NCI-H1436 treated with DMSO at 0.1 percent for 48 hours (cell line): Measurements from ENCODE around the gene MRPL33.
"Not testable (repeated sequence)": the region's sequence is repeated elsewhere in the genome, so short reads cannot be mapped to it uniquely, and the experiment has no call there.

Experiments used
- DNase-seq: peaks from one replicate; lab custom pipeline; 2025; lab: John Stamatoyannopoulos, UW

Gene MRPL33

DNA sequence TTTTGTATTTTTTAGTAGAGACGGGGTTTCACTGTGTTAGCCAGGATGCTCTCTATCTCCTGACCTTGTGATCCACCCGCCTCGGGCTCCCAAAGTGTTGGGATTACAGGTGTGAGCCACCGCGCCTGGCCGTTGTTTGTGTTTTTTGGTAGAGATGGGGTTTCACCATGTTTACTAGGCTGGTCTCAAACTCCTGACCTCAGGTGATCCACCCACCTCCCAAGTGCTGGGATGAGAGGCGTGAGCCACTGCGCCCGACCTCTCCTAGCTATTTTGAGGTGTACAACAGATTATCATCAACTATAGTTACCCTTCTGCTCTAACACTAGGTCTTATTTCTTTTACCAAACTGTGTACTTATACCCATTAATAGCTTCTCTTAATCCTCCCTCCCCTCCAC, 28.9 kb upstream of the MRPL33 start:
- DNase-seq: no peak

GRCh38 chr2:27745494-27745893, 26.0 kb upstream of the MRPL33 start:
- not testable (repeated sequence) for DNase-seq

DNA sequence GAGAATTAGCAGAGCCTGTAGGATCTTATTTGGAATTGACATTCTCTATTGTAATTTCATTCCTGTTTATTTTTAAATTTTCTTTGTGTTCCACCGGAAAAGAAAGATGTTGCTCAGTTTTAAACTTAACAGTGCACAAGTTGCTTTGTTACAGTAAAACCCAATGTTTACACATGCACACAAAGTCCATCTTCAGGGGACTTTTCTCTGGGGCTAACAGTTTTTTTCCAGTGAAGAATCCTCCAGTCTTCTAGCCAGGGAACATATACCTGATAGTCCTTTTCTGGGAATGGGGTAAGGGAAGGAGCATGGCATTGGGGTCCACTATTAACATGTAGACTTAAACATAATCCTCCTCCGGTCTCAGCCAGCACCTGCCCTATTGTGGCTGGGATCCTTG, 25.2 kb upstream of the MRPL33 start:
- no peak for DNase-seq

DNA sequence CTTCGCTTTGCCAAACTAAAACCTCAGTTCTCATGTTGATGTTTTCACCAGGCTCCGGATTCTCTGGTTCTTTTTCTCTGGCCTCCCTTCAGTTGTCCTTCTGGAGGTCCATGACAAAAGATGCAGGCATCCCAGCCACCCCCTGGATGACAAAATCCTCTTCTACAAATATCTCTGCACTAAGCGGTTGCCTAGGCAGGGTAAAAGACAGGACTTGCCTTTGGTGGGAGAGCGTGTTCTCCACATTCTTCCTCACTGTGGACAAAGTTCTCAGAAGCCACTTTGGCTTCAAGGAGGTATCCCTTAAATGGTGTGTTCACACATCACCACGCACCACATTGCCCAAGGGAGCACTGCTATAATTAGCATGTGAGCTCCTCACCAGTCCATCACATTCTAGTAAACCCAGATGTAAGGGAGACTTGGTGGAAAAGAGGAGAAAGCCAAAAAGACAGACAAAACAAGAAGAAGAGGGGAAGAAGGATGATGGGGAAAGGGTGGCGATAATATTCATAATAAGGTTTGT, 23.6 kb upstream of the MRPL33 start:
- no peak for DNase-seq

DNA sequence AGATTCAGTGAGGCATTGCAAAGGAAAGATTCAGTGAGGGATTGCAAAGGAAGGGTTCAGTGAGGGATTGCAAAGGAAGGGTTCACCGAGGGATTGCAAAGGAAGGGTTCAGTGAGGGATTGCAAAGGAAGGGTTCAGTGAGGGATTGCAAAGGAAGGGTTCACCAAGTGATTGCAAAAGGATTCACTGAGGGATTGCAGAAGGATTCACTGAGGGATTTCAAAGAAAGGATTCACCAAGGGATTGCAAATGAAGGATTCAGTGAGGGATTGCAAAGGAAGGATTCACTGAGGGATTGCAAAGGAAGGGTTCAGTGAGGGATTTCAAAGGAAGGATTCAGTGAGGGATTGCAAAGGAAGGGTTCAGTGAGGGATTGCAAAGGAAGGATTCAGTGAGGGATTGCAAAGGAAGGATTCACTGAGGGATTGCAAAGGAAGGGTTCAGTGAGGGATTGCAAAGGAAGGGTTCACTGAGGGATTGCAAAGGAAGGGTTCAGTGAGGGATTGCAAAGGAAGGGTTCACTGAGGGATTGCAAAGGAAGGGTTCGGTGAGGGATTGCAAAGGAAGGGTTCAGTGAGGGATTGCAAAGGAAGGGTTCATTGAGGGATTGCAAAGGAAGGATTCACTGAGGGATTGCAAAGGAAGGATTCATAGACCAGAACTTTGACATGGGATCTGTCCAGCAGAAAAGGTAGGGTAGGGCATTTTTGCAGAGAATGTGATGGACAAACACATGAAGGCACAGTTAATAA, 22.5 kb upstream of the MRPL33 start:
- not testable (repeated sequence) for DNase-seq

- no peak for DNase-seq
Observed at GRCh38 chr2:27751377-27751776, 20.1 kb upstream of the MRPL33 start.

DNA sequence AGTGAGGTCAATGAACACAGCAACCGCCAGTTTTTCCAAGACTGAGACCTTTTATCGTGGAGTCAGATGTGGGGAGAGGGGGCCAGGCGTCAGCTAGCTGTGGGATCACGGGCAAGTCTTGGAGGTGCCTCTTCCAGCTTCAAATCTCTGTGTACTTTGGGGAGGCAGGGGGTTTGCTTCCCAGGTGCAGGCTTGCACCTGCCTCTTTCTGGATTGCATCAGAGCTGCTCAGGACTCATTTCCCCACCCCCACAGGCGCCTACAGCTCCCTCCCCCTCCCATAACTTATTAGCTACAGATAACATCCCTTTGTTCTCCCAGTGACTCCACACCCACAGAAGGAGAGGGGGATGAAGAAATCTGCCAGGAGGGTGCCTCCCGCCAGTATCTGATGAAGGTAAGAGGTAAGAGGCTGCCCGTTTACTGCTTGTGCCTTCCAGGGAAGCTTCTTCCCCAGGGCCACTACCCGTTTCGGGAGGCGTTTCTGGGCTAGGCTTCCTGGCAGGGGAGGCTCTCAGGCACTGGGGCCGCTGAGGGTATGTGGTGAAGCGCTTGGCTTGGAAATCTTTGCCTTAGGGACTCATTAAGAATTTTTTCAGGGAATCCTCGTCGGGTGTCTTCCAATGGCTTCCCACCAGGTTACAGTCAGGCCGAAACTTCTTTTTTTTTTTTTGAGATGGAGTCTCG, 18.8 kb upstream of the MRPL33 start:
- DNase-seq: peak; percentile 12

DNA sequence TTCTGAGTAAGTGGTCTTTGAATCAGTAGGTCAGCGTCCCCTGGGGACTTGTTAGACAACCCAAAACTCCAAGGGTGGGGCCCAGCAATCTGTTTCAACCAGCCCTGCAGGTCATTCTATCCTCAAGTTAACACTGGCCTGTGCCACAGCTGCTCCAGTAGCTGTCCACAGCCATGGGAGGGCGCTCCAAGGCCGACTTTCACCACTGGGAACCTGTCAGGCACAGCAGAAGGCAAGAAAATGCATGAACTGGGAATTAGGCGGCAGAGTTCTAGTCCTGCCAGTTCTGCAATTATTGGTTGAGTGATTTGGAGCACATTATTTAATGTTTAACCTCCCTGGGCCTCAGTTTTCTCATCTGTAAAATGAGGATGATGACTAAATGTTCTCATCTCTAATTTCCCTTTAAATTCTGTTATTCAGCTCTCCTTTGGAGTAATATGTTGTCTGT, 17.4 kb upstream of the MRPL33 start:
- DNase-seq: peak; percentile 4

DNA sequence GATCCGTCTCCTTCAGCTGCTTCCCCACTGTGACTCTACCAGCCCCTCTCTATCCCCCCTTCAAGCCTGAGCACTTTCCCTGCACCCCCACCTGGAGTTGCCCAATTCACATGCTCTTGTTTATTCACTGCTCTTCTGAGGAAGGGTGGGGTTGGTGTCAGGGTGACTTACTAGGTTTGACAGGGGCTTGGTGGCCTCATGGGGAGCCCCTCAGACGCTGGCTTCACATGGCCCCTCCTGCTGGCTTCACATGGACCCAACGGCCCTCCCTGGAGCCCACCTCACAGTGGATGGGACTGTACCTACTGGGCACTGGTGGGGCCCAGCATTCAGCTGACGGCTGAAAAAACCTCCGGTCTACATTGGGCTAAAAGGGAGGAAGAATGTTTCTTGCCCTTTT, 16.7 kb upstream of the MRPL33 start:
- no peak for DNase-seq

DNA sequence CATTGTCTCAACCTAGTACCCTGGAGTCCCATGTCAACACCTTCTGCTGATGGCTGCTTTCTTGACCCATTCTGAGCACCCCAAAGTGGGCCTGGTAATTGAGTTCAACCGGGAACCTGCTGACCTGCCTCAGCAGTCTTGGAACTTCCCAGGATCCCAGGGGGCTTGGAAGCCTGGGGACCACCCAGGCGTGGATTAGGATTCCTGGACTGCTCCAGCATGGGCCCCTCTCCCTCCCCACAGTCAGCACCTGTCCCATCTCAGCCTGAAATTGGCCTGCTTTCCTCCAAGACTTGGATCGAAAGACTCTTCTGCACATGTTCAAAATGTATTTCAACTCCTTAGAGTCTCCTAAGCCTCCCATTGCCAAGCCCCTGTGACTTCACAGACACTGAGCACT, 15.4 kb upstream of the MRPL33 start:
- DNase-seq: no peak

DNA sequence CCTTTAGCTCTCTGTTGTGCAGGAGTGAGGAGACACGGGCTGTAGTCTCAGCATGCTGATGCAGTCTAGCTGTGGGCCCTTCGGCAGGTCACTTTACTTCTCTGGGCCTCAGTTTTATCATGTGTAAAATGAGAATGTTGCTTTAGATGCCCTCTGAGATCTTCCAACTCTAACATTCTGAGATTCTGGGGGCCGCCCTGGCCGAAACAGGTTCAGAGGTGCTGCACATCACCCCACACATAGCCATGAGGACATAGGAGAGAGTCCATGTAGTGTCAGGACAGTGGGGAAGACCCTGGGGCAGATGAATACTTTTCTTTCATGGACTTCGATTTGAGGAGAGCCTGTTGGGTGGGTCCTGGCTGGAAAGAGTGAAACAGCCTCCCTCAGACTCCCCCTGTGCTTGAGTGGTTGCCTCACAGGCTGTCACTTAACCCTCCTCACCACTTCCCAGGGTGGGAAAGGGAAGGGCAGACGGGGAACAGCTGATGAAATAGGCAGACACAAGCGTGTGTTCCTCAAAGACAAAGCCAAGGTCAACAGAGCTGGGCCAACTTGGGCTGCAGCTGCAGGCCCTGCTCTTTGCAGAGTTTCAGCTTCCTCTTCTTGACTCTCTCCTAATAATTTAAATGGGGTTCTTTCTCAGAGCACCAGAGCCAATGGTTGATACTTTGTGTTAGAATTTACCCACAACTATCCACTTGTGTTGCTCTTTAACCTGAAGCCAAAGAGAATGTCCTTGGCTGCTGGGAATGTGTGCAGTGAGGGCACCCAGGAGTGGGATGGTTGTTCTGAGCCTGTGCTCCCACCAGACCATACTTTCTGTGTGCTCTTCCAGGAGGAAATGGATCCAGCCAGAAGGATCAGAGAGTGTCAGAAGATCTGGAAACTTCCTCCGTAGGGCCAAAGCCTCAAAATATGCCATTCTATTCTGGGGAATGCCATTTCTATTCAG, 14.7 kb upstream of the MRPL33 start:
- no peak for DNase-seq

GRCh38 chr2:27762951-27763906, 8.3 kb upstream of the MRPL33 start:
- no peak for DNase-seq

DNA sequence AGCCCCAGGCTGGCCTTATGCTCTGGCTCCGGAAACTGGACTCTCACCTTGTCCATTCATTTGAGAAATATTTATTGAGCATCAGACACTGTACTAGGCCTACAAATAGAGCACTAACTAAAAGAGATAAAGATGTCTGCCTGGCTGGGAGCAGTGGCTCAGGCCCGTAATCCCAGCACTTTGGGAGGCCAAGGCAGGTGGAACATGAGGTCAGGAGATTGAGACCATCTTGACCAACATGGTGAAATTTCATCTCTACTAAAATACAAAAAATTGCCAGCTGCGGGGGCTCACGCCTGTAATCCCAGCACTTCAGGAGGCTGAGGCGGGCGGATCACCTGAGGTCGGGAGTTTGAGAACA, 7.6 kb upstream of the MRPL33 start:
- no peak for DNase-seq

DNA sequence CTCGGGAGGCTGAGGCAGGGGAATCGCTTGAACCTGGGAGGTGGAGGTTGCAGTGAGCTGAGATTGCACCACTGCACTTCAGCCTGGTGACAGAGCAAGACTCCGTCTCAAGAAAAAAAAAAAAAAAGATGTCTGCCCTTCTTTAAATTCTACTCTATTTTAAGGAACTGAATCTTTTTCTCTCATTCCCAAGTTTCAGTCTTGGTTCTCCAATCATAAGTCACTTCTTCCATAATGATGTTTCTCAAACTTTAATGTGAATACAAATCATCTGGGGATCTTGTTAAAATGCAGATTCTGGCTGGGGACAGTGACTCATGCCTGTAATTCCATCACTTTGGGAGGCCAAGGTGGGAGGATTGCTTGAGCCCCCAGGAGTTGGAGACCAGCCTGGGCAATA, 7.0 kb upstream of the MRPL33 start:
- not testable (repeated sequence) for DNase-seq

- DNase-seq: no peak
Observed at GRCh38 chr2:27765621-27766286, 5.8 kb upstream of the MRPL33 start.

DNA sequence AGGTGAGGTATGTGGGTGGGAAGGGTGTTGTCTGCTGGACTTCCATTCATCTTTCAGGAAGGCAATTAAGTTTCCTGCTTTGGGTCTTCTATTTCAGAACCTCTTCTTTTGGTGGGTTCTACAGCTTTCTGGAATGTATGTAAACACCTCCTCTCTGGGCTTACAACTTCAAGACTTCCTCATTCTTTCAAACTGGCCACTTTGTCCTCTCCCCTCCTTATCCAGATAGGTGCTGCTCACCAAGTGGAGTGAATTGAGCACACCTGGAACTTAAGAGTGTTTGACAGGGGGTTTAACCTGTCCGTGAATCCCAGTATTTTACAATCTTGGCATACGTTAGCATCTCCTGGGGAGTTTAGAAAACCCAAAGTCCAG, 5.2 kb upstream of the MRPL33 start:
- no peak for DNase-seq

DNA sequence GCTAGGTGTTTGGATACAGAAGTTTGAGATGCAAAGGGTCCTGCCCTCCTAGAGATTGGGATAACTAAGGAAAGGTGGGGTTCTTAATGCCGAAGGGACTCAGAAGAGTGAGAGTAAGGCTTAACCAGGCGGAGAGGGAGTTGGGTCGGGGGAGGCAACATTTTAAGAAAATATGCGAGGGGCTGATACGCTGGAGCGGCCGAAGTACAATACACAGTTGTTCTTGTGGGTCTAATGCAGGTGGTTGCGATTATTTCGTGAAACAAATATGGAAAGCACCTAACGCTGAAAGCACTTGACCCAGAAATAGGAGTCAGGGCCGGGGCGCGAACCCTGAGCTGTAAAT, 344 bp upstream of the MRPL33 start:
- DNase-seq: no peak

DNA sequence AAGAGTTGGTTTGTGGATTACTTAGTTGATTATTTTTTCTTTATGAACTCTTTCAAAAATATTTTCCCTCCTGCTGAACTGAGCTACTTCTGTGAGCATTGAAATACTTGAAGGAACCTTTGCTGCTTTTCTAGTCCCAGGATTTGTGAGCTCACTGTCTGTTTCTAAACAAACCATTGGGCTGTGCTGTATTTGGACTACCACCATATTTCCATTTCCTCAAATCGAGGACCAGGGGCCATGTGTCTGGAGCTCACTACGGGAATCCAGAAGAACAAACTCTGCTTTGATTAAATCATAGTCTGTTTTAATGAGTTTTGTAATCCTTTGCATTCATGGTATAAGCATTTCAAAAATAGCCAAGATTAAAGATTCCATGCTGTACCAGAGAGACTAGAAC, 1.3 kb downstream of the MRPL33 start:
- no peak for DNase-seq

DNA sequence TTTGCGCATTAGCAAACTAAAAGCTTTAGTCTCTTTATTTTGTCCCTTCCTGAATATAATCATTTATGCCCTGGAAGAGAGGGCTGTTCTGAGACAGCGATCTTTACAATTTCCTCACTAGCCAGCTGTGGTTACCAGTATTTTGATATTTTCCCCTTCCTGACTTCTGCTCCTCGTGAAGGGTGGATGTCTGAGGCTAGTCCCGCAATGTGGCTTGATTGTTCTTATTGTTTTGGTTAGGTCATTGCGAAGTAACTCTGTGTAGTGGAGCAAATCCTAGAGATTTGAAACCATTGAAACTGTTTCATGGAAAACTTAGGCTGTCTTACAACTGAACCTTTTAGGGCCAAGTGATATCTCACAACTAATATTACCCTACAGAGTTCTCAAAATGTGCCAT, 2.4 kb downstream of the MRPL33 start:
- DNase-seq: no peak

DNA sequence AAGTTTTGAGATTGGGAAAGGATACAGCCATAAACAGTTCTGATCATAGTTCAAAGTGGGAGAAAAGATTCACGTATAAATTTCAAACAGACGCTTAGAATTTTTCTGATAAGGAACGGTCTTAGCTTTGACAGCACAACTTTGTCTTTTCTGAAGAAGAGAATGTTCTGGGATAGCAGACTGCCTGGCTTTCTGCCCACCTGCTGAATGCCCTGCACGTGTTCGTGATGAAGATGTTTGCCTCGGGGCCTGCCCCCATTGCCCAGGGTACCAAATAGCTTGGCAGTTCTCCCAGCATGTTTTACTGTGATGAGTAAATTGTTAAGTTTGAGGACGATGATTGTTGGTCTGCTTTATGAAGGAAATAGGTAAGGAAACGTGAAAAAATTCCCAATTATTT, 4.6 kb downstream of the MRPL33 start:
- DNase-seq: no peak

- no peak for DNase-seq
Observed at GRCh38 chr2:27776696-27777095, 5.2 kb downstream of the MRPL33 start.
